A549 (cell line): ENCODE results near the gene MLLT3. TPM values are rescaled to one million over a fixed set of nuclear protein-coding genes. Genes with fewer than 3 reads are reported as not detected.

Experiments used
- ATAC-seq, 2 experiments: fragments of 200-7000 bp in 1 of 2; fragments of >200 bp in 1 of 2; cut with Nextera tagmentation in 1 of 2; cut with Tn5 transposase in 1 of 2; 3 replicates each; pipeline versions ENCODE4 v1.8.0 to v1.9.1; 2018 to 2020; ENCODE audit warnings: mild to moderate bottlenecking in 1 of 2, moderate library complexity in 1 of 2
- CTCF ChIA-PET: fragments of 300-600 bp; sonication (Branson Sonifier 250); formaldehyde crosslinking; extraction: SDS; loops from one replicate; lab custom pipeline; 2021; ENCODE audit warnings: antibody characterized with exemption, inconsistent platforms; lab: Yijun Ruan, JAX
- POLR2A ChIA-PET: fragments of 350-600 bp; formaldehyde crosslinking; extraction: SDS; loops from one replicate; lab custom pipeline; 2021; ENCODE audit warnings: antibody characterized with exemption, inconsistent platforms; lab: Yijun Ruan, JAX
- DNase-seq, 2 experiments: peaks; one replicate each; pipeline versions ENCODE4 v3.0.0 to v3.0.0-alpha.2; 2011 to 2016; ENCODE audit warnings: low read depth in 1 of 2, low spot score in 1 of 2
- FAIRE-seq: peaks from 2 replicates; lab custom pipeline; 2011; peaks lifted over from hg19 to GRCh38; lab: Jason Lieb, UNC
- H3K27ac ChIP-seq, 2 experiments: fragments of >200 bp; sonication (Bioruptor Twin); formaldehyde crosslinking; 3 replicates each; pipeline ENCODE4 v1.5.1; 2016 to 2017
- H3K4me1 ChIP-seq: fragments of >200 bp; sonication (Bioruptor Twin); formaldehyde crosslinking; 3 replicates; pipeline ENCODE4 v1.6.1; 2016
- H3K4me2 ChIP-seq: fragments of >200 bp; sonication (Bioruptor Twin); formaldehyde crosslinking; 3 replicates; pipeline ENCODE4 v1.6.1; 2016
- H3K4me3 ChIP-seq: fragments of >200 bp; sonication (Bioruptor Twin); formaldehyde crosslinking; 3 replicates; pipeline ENCODE4 v1.5.1; 2016
- H3K9me3 ChIP-seq: fragments of >200 bp; sonication (Bioruptor Twin); formaldehyde crosslinking; 3 replicates; pipeline ENCODE4 v1.6.1; 2016
- ATOH8 ChIP-seq: fragments of 250-450 bp; sonication (Bioruptor Pico); IDR thresholded peaks from 2 replicates; pipeline ENCODE4 v1.5.0; 2020; ENCODE audit warnings: low read depth, mild to moderate bottlenecking, moderate library complexity
- CBX8 ChIP-seq: fragments of 200-600 bp; sonication (generic); IDR thresholded peaks from 2 replicates; pipeline ENCODE4 v1.6.1; 2016
- CHD4 ChIP-seq: fragments of 200-600 bp; sonication (generic); IDR thresholded peaks from 2 replicates; pipeline ENCODE4 v1.6.1; 2016; ENCODE audit warnings: antibody characterized with exemption, mild to moderate bottlenecking, borderline replicate concordance
- E2F6 ChIP-seq: IDR thresholded peaks from 2 replicates; pipeline ENCODE4 v1.6.1; 2012; ENCODE audit warnings: low read depth, borderline replicate concordance
- EHF ChIP-seq: fragments of 250-450 bp; sonication (Bioruptor Pico); IDR thresholded peaks from 2 replicates; pipeline ENCODE4 v1.5.0; 2020; ENCODE audit warnings: mild to moderate bottlenecking
- FOSB ChIP-seq: fragments of 250-450 bp; sonication (Bioruptor Pico); IDR thresholded peaks from 2 replicates; pipeline ENCODE4 v1.5.0; 2020; ENCODE audit warnings: mild to moderate bottlenecking, moderate library complexity
- FOSL2 ChIP-seq, 2 experiments: fragments of 450-650 bp in 1 of 2; fragments of >200 bp in 1 of 2; sonication (Bioruptor Twin) in 1 of 2; formaldehyde crosslinking; IDR thresholded peaks; 2 replicates each; pipeline versions ENCODE4 v1.5.0 to v1.6.1; 2016 to 2020; ENCODE audit warnings: mild to moderate bottlenecking in 1 of 2, moderate library complexity in 1 of 2
- HOXB5 ChIP-seq: fragments of 250-450 bp; sonication (Bioruptor Pico); IDR thresholded peaks from 2 replicates; pipeline ENCODE4 v1.5.0; 2020; ENCODE audit warnings: mild to moderate bottlenecking, moderate library complexity
- MAFK ChIP-seq: fragments of 450-650 bp; IDR thresholded peaks from 2 replicates; pipeline ENCODE4 v1.6.1; 2014; ENCODE audit not compliant: partially characterized antibody
- MAX ChIP-seq: IDR thresholded peaks from 2 replicates; pipeline ENCODE4 v1.6.1; 2012
- NFE2L2 ChIP-seq: fragments of 150-350 bp; conservative IDR thresholded peaks from 2 replicates; pipeline ENCODE4 v1.6.1; 2014; ENCODE audit warnings: low read length
- PHF8 ChIP-seq: fragments of 200-600 bp; sonication (generic); IDR thresholded peaks from 2 replicates; pipeline ENCODE4 v1.6.1; 2016; ENCODE audit warnings: low read depth, mild to moderate bottlenecking, antibody characterized with exemption, moderate library complexity, borderline replicate concordance
- REST ChIP-seq: fragments of 200-600 bp; sonication (generic); IDR thresholded peaks from 2 replicates; pipeline ENCODE4 v1.6.1; 2016; ENCODE audit warnings: antibody characterized with exemption, mild to moderate bottlenecking, moderate library complexity
- RNF2 ChIP-seq: fragments of 200-600 bp; sonication (generic); IDR thresholded peaks from 2 replicates; pipeline ENCODE4 v1.6.1; 2016; ENCODE audit warnings: low read depth, mild to moderate bottlenecking, antibody characterized with exemption, moderate library complexity, borderline replicate concordance
- SREBF2 ChIP-seq: fragments of 450-650 bp; IDR thresholded peaks from 2 replicates; pipeline ENCODE4 v1.6.1; 2014; ENCODE audit warnings: mild to moderate bottlenecking, moderate library complexity
- USF2 ChIP-seq: fragments of 450-650 bp; IDR thresholded peaks from 2 replicates; pipeline ENCODE4 v1.6.1; 2014; ENCODE audit warnings: antibody characterized with exemption
- WGBS: methylation state at CpG from one replicate; pipeline ENCODE4 v1.1.6; 2017; ENCODE audit errors: missing lambda C conversion rate; 5-methylcytosine and 5-hydroxymethylcytosine counted together
- polyA plus RNA-seq, 4 experiments: library from polyadenylated mRNA; depleted of rRNA in 3 of 4; stranded (reverse); fragments of >200 nt; fragmentation: RNase III in 1 of 4; extraction: RNeasy Plus Mini Kit Qiagen cat#74134 plus additional on column Dnase treatment in 1 of 4; gene quantifications; 2 replicates in 3 of 4; 3 replicates in 1 of 4; pipeline ENCODE4 v1.2.3, GENCODE V29; 2011 to 2017

The MLLT3 gene
- polyA plus RNA-seq, 2 of the 4 experiments (the other 2 are of a cell fraction) = 14.3 to 47.6 TPM

- Histone ChIP-seq H3K4me1 (no peaks in the 10 kb centered on the region), H3K27ac (no peak overlapping the region), H3K4me2 (no peak overlapping the region), H3K4me3 (no peak overlapping the region), H3K9me3 (no peaks in the 10 kb centered on the region)
- 90% methylated on average over 1 of the region's 1 CpG for WGBS
- TF ChIP-seq MAFK = peak; percentile 80
- no peak for TF ChIP-seq HOXB5
- ChIA-PET CTCF (no interaction called here), POLR2A (no interaction called here)
- ATAC-seq (no peak), FAIRE-seq (no peak), DNase-seq (no peak)
These were observed 185.7 kb downstream of the MLLT3 start for GRCh38 chr9:20436476-20437195.

GRCh38 chr9:20428976-20429375 is 193.3 kb downstream of the MLLT3 start:
- CTCF ChIA-PET = no interaction called here

GRCh38 chr9:20427359-20427758 is 194.9 kb downstream of the MLLT3 start:
- no peak for ATAC-seq
- POLR2A ChIA-PET = no interaction called here

More at GRCh38 chr9:20428976-20429375, 193.3 kb downstream of the MLLT3 start:
- ATAC-seq (no peak), FAIRE-seq (no peak), DNase-seq (no peak)
- POLR2A ChIA-PET = no interaction called here
- Histone ChIP-seq H3K4me2 (no peak overlapping the region), H3K4me3 (no peak overlapping the region), H3K9me3 (no peaks in the 10 kb centered on the region), H3K4me1 (no peaks in the 10 kb centered on the region), H3K27ac (no peak overlapping the region)
- 93% methylated on average over 1 of the region's 1 CpG for WGBS
- TF ChIP-seq REST (no peak), NFE2L2 (no peak)

More at GRCh38 chr9:20427359-20427758, 194.9 kb downstream of the MLLT3 start:
- H3K4me1 ChIP-seq = no peaks in the 10 kb centered on the region
- H3K27ac ChIP-seq = no peak overlapping the region
- no peak overlapping the region for H3K4me3 ChIP-seq
- DNase-seq (no peak), FAIRE-seq (no peak)
- TF ChIP-seq ATOH8 (CRISPR knock-in tag) (no peak), SREBF2 (no peak), PHF8 (no peak), FOSB (CRISPR knock-in tag) (no peak), RNF2 (no peak), USF2 (no peak), FOSL2 (IDR thresholded peaks at IDR 0.05) (no peak), FOSL2 (CRISPR knock-in tag; IDR thresholded peaks at IDR 0.05) (no peak), MAX (no peak), EHF (CRISPR knock-in tag) (no peak), E2F6 (no peak), CBX8 (no peak), CHD4 (no peak)
- no peaks in the 10 kb centered on the region for H3K9me3 ChIP-seq
- WGBS = 98% methylated on average over 1 of the region's 1 CpG
- CTCF ChIA-PET = no interaction called here
- no peak overlapping the region for H3K4me2 ChIP-seq
